WI38 (cell line): Measurements from ENCODE around the gene HDAC4.

ENCODE experiments used
- H3K4me3 ChIP-seq: 2 replicates; pipeline ENCODE4 v1.5.1; 2011; ENCODE audit warnings: low read depth, mild to moderate bottlenecking, control low read depth, low read length
- TF ChIP-seq, protein P1 (sequence below): IDR thresholded peaks from 2 replicates; pipeline ENCODE4 v1.5.1; 2012; ENCODE audit warnings: low read depth, mild to moderate bottlenecking, control low read depth, low read length

HDAC4 gene

DNA sequence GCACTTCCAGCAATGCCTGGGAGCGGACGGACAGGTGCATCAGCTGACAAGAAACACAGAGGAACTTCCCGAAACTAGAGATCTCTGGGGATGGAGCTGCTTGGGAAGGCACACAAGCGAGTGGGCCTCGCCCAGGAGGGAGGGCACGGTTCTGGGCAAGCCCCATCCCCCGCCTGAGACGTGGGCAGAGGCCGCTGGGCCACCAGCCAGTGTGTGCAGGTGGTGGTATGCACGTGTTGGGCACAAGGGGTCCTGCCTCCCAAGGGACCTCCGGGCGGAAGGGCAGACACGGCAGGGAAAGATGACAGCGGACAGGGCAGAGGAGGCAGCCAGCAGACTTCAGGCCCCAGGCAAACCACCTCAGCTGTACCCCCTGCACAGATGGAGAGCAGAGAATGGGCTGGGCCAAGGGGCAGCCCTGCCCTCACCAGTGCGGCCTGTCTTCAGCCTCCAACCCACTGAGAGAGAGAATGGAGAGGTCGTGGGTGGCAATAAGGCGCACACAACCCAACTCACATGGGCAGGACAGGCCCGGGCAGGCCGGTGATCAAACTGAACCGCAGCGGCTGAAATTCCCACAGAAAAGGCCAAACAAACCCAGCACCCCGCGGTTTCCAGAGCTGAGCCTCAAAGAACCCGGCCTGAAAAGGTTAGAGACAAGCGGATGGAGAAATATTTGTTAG, 51.2 kb downstream of the HDAC4 start:
- TF ChIP-seq, protein P1, sequence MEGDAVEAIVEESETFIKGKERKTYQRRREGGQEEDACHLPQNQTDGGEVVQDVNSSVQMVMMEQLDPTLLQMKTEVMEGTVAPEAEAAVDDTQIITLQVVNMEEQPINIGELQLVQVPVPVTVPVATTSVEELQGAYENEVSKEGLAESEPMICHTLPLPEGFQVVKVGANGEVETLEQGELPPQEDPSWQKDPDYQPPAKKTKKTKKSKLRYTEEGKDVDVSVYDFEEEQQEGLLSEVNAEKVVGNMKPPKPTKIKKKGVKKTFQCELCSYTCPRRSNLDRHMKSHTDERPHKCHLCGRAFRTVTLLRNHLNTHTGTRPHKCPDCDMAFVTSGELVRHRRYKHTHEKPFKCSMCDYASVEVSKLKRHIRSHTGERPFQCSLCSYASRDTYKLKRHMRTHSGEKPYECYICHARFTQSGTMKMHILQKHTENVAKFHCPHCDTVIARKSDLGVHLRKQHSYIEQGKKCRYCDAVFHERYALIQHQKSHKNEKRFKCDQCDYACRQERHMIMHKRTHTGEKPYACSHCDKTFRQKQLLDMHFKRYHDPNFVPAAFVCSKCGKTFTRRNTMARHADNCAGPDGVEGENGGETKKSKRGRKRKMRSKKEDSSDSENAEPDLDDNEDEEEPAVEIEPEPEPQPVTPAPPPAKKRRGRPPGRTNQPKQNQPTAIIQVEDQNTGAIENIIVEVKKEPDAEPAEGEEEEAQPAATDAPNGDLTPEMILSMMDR: no peak
- H3K4me3 ChIP-seq: no peak overlapping the region

GRCh38 chr2:239348563-239349452, 52.0 kb downstream of the HDAC4 start:
- TF ChIP-seq, protein P1: no peak
- H3K4me3 ChIP-seq: no peak overlapping the region

GRCh38 chr2:239346676-239347075, 54.1 kb downstream of the HDAC4 start:
- TF ChIP-seq, protein P1: no peak
- no peak overlapping the region for H3K4me3 ChIP-seq

DNA sequence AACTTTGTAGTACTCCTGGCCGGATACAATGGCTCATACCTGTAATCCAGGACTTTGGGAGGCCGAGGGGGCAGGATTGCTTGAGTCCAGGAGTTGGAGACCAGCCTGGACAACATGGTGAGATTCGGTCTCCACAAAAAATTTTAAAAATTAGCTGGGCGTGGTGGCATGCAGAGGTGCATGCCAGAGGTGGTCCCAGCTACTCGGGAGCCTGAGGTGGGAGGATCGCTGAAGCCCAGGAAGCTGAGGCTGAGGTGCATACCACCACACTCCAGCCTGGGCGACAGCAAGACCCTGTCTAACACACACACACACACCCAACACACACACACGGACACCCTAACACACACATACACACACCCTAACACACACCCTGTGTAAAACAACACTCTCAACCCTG, 55.6 kb downstream of the HDAC4 start:
- TF ChIP-seq, protein P1: no peak
- no peak overlapping the region for H3K4me3 ChIP-seq

DNA sequence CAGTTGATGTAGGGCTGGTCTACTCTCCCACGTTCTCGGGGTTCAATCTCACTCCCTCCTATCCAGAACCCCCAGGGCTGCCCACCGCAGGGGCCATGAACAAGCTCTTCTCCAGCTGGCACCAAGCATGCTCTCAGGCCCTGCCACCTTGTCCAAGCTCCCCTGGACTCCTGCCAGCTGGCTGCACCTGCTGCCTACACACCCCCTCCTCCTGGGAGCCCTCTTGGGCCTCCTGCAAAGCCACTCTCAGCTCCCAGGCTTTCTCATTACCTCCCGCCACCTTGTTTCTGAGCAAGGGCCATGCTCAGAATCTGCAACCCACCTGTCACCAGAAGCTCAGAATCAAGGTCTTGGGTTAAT, 56.0 kb downstream of the HDAC4 start:
- TF ChIP-seq, protein P1: no peak

GRCh38 chr2:239343946-239344856, 56.6 kb downstream of the HDAC4 start:
- H3K4me3 ChIP-seq: no peak overlapping the region
- TF ChIP-seq, protein P1: no peak

More for the DNA sequence above, 56.0 kb downstream of the HDAC4 start:
- no peak overlapping the region for H3K4me3 ChIP-seq
